ENCODE data around the gene USP20.
"Not testable (repeated sequence)": the region's sequence is repeated elsewhere in the genome, so short reads cannot be mapped to it uniquely, and the experiment has no call there.

The USP20 gene

DNA sequence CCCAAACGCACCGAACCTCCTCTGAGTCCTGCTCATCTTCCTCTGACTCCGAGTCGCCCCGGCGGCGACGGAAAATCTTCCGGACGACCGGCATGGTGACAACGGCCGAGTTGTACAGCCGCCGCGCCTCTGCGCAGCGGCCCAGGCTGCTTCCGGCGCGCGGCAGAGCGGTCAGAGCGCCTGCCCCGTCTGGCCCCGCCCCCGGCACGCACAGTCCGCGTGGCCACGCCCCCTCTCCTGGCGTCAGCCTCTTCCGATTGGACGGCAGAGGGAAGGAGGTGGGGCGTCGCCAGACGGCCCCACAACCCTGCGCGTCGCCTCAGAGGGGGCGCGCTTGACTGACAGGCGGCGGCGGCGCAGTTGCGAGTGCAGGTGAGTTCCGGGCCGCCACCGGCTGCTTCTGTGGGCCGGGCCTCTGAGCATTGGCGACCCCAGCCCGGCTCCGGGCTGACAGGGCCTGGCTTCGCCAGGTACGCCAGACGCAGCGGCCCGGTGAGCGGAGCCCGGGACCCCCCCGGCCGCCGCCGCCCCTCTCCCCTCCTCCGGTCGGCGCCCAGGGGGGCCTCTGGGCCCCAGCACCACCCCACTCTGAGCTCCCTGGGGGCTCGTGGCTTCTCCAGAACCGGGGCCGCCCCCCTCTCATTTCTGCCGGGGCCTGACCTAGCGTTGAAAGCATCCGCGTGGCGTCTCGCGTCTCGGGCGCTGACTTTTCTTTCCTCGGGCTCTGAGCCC lies at the start of gene USP20, which contains the start of gene C9orf78:
TSS of gene USP20 (plus strand) at position 331 of the 732 bp plus-strand sequence. CDS start 17,098 bp downstream, outside the sequence.
TSS of gene C9orf78 (minus strand) at position 148 of the 732 bp plus-strand sequence. CDS start at position 94, 54 bp downstream.
- peak; percentile 97 to 98 for DNase-seq

DNA sequence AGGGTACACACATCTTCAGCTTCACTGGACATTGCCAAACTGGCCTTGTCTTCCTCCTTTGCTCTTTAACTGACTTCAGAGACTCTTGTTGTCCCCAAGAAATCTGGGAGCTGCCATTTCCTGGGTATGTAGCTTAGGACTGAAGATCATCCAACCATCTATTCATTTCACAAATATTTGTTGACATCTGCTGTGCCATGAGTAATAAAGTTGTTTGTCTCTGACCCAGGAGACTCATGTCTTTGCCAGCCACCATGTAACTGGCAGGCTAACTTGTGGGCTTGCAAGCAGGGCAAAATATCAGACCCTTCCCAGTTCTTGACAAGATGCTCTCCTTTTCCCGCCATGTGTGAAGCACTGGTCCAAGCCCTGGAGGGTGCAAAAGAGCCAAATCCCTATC lies 49.4 kb upstream of the USP20 start:
- DNase-seq = no peak

DNA sequence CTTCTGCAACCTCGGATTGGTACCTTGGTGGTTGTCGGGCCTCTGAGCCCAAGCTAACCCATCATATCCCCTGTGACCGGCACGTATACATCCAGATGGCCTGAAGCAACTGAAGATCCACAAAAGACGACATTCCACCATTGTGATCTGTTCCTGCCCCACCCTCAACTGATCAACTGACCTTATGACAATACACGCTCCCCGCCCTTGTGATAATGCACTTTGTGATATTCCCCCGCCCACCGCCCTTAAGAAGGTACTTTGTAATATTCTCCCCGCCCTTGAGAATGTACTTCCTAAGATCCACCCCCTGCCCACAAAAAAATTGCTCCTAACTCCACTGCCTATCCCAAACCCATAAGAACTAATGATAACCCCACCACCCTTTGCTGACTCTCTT lies 48.8 kb upstream of the USP20 start:
- no peak for DNase-seq

DNA sequence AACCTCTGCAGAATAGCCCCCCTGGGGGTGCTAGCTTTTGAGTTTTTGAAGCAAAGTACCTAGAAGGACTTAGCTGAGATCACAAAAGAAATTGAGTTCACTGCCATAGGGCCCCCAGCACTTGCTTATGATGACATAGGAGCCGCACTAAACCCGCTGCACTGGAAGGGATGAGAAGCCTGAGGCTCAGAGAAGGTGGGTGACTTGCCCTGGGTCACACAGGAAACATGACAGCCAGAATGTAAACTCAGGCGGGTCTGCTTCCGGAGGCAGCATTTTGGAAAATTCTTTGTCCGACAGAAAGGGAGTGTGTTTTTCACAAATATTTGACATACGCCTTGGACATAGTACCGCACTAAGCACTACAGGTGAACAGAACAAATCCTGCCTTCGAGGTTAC lies 40.7 kb upstream of the USP20 start:
- DNase-seq = no peak

DNA sequence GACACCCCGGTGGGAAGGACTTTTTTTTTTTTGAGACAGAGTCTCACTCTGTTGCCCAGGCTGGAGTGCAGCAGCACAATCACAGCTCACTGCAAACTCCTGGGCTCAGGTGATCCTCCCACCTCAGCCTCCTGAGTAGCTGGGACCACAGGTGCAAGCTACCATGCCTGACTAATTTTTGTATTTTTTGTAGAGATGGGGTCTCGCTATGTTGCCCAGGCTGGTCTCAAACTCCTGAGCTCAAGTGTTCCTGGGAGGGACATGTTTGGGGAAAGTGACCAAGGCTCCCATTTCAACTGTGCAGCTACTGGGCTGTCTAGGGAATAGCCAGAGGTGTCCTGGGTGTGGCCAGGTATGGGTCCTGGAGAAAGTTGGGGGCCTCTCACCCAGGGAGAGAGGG lies 39.2 kb upstream of the USP20 start:
- not testable (repeated sequence) for DNase-seq

DNA sequence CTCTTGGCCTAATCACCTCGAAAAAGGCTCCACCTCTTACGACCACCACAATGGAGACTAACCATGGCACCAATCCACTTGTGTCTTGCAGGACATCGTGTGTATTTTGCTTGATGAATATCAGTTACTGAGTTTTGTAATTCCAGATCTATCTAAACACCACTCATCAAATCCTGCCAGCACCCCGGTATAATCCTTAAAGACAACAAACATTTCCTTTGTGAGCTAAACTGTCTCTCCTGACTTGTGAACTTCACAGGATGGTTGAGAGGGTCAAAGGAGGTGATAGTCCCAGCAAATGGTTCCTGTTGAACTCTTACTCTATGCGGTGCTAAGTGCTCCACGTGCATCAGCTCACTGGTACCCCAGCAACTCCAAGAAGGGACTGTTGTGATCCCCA lies 36.3 kb upstream of the USP20 start:
- DNase-seq = no peak

DNA sequence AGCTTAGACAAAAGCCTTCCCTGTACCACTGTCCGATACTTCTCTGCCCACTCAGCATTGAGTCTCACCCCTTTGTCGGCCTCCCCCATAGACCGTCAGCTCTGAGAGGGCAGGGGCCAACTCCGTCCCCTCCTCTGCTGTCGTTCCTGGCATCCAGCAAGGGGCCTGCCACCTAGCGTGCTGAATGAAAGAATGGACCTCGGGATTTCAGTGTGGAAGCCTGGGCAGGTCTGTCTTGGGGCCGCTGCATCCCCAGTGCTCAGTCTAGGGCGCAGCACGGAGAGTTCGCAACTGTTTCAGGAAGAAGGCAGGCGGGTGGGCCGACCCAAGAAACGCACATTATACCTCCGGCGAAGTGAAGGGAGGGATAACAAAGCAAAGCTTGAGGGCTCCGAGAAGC lies 33.8 kb upstream of the USP20 start:
- DNase-seq = no peak

DNA sequence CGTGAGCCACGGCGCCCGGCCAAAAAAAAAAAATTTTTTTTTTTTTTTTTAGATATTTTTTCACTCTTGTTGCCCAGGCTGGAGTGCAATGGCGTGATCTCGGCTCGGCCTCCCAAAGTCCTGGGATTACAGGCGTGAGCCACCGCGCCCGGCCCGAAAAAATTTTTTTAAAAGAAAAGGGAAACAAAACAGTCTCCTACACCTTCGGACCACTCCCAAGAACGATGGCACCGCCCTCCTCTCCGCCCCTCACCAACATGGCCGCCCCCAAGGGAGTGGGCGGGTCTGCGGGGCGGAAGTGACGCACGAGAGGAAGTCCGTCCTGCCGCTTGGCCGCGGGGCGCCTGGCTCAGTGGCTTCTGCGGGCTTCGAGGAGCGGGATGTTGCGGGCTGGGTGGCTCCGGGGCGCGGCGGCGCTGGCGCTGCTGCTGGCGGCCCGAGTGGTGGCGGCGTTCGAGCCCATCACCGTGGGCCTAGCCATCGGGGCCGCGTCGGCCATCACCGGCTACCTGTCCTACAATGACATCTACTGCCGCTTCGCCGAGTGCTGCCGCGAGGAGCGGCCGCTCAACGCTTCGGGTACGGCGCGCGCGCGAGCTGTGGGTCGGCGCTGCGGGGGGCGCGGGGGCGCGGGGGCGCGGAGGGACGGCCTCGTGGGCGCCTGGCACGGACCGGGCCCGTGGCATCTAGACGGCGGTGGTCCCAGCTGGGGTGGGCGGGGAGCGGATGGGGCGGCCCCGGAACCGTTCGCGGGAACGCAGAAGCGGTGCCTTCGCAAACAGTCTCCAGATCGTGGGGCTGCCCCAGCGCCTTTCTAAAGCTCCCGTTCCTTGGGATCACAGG lies 32.2 kb upstream of the USP20 start, which contains the start of gene TOR1B:
TSS of gene TOR1B (plus strand) at position 352 of the 843 bp plus-strand sequence. CDS start at position 381, 29 bp downstream.
- DNase-seq = peak; percentile 97 to 98

DNA sequence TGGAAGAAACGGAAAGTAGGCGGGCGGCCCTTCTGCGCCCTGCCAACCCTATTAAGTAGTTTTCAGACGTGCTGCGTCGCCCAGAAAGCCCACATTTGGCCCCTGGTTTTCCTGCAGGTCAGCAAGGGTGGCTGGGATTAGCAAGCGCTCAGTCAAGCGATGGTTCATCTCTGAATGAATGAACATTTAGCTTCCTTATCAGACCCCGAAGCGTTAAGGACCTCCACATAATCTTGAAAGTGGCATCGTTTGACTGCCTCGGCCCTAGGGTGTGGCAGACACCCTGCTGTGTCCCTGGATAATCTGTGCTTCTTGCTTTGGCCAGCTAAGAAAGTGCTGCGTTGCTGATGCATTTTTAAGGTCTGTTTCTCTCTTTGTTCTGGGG lies 31.6 kb upstream of the USP20 start:
- DNase-seq = no peak

DNA sequence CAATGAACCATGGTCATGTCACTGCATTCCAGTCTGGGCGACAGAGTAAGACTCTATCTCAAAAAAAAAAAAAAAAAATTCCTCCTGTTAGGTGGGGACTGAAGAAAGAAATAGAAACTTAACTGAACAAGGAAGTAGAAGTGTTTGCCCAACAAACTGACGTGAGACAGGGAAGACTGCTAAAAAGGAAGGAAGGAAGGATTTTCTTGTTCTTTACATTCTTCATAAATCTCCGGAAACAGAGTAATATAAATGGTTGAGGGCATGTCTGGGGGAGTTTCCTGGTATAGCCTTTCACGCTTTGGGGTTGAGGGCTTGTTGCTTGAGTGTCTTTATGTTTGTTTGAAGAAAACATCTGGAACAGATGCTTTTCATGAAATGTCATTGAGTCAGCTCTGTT lies 29.2 kb upstream of the USP20 start:
- DNase-seq = no peak

DNA sequence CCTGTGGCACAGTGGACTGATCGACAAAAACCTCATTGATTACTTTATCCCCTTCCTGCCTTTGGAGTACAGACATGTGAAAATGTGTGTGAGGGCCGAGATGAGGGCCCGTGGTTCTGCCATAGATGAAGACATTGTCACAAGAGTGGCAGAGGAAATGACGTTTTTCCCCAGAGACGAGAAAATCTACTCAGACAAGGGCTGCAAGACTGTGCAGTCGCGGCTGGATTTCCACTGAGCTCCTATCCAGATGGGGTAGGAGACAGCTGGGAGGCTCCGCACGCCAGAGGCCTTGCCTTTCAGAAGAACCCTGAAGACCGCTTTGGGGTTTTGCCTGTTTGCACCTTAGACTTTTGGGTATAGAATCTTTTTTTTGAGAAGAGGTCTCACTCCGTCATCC lies 25.9 kb upstream of the USP20 start:
- no peak for DNase-seq

DNA sequence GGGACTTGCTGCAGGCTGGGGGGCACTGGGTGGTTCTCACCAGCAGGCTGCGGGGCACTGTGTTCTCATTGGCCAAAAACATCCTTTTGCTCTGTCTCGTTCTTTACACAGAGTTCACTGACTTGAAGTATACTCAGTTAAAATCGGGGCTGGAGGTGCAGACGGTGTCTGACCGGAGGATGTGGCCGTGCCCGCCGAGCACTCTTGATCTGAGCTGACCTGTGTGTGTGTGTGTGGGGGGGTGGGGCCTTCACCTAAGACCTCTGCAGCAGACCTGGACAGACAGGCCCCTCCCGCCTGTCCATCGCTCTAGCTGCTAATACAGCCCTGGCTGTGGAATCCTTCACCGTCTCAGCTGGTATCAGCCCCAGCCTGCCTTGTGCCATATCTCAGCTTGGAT lies 25.1 kb upstream of the USP20 start:
- DNase-seq = no peak

DNA sequence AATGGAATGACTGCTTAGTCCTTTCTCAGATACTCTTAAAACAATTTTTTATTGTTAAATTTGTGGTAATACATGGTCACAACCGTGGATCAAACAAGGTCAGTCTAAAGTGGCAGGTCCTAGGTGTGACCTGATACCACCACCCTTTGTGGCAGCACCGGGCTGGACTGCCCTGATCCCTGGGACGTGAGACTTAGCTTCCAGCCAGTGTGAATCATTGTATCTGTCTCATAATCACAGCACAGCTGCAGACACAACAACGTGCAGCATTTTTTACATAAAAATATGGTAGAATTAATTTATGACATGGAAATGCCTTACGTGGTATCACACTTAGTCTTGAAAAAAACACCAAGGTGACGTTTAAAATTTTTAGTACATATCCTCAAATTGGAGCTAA lies 24.5 kb upstream of the USP20 start:
- DNase-seq = no peak

DNA sequence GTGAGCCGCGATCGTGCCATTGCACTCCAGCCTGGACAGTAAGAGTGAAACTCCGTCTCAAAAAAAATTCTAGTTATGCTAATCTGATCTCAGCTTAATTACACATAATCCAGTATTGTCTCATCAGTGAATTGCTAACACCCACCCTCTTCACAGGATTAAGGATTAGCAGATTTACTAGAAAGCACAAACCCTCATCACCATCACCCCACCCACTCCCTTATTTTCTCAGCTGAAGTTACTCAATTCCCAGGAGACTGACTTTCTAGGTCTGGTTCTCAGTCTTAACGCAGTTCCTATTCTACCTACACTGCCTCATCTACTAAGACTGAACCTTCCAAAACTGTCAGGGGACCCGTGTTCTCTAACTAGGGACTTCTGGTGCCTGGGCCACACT lies 23.3 kb upstream of the USP20 start:
- no peak for DNase-seq

DNA sequence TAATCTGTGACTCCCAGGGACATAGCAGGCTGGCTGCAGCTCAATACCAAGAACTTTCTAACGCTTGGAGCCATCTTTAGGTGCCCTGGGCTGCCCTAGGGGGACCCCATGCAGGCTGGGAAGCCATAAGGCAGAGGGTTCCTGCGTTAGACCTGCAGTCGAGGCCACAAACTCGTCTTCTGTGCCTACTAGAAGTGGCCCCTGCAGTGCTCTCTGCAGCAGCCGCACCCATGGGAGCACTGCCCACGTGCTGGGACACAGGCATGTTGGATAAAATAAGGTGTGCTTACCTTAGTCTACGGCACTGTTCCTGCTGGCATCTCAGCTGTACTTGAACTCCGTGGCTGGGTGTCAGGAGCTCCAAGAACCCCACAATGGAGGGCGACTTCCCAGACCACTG lies 22.9 kb upstream of the USP20 start:
- no peak for DNase-seq

DNA sequence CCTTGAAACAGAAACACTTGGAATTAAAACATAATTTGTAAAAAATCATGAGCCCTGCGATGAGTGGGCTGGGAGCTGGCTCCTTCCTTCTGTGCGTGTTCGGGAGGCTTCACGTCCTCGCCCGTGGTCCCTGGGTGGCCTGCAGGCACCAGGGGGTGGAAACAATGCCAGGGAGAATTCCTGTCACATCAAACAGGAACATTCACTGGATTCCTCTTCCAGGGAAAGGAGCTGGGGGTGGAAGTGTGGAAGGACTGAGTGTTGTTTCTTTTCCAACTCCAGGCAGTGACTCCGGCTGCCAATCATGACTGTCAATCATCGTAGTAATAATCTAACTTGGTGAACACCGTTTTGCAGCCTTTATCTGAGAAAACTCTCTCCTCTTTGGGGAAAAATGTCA lies 21.6 kb upstream of the USP20 start:
- no peak for DNase-seq

DNA sequence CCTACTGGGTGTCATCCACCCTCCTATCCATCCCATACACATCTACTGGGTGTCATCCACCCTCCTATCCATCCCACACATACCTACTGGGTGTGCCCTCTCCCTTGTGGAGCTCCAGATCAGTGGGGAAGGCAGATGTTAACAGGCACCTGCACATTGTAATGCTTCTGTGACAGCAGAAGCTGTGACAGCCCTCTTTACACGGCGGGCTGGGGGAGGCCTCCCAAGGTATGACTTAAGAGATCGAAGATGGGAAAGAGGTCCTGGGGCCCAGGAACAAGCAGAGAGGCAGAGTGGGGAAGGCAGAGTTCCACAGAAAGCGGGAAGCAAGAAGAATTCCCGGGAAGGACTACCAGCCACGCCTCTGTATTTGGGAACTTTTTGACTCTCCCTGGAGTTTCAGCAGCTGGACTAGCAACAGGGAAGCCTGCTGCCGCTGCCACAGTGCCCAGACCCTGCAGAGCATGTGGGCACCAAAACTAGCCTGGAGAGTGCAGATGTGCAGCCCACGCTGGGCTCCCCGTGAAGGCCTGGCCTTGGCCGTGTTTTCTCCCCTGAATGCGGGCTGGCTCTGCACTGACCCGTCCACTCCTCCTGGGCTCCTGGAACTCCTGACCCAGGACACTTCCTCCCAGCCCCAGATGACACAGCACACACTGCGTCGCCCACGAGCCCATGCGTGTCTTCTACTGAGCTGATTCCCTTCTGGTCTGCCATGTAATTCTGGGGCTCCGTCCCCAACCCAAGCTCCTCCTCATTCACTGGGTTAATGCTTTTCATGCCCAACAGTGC lies 20.6 kb upstream of the USP20 start:
- DNase-seq = no peak

DNA sequence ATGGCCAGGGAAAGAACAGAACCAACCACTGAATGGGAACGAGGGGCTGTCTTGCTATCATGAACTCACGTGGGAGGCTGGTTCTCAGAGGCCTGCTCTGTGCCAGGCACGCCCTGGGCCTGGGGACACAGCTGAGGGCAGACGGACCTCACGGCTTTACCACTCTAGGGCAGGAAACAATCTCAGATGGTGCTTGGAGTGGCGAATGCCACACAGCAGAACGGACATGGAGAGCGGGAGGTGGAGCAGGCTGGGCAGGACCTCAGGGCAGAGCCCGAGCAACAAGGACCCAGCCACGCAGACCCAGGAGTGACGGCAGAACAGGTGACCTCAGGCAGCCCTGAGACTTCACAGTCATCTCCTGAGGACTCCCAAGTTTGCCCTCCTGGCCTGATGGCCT lies 20.0 kb upstream of the USP20 start:
- no peak for DNase-seq

DNA sequence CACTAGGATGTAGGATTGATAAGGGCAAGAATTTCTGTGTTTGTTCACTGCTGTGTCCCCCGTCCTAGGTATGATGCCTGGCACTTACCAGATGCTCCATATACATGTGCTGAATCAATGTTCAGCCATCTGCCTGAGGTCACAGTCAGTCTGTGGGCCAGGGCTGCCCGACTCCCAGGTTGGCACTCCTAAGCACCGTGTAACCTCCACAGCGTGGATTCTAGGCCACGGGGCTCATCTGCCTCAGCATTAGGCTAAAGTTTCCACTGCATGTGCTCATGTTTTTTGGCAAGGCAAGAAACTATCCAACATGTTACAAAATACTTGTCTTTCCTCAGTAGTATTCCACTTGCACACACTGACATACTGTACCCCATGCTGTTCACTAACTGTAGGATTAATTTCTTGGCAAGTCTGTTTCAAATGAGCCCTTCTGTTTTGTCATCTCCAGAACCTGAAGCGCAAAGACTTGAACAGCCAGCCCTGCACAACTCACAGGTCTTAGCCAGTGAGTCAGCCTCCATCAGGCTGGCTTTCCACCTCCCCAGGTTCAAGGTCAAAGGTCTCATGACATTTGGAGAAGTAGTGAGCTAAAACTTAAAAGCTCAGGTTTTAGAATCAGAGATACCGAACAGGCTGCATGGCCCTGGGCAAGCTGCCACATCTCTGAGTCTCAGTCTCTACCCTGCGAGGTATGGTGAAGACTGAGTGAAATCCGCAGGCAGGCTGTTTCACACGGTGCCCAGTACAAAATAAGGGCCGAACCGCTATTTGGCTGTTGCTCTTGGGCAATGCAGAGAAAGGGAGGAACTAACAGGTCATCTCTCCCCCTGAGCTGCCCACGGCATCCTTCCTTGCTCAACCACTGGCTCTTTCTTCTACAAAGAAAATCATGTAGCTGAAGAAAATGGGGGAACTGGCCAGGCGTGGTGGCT lies 18.5 kb upstream of the USP20 start:
- no peak for DNase-seq

DNA sequence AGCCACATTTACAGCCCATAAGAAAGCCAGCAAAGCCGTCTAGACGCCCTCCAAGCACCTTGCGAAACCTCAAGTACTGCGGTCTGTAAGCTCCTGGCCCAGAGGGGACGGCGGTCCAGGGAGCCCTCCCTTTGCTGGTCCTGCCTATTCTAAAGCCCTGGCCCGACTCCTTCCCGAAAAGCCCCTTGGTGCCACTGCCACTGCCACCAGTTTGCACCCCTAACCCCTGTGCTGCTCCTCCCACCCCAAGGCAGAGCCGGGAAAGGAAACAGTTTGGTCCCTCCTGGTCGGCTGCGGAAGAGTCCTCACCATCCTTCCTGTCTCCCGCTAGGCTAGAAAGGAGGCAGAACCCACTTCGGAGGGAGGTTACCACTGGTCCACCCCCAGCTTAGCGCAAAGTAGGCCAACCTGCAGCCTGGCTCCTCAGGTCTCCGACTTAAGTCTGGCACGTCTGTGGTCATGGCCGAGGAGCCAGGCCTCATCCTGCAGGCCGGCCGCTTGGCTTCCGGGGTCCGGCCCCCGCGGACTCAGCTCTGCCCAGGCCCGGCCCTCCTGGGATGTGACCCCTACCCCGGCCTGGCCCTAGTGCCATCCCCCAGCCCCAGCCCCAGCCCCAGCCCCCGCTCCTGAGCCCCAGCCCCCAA lies 12.2 kb upstream of the USP20 start:
- DNase-seq = peak; percentile 40 to 55

DNA sequence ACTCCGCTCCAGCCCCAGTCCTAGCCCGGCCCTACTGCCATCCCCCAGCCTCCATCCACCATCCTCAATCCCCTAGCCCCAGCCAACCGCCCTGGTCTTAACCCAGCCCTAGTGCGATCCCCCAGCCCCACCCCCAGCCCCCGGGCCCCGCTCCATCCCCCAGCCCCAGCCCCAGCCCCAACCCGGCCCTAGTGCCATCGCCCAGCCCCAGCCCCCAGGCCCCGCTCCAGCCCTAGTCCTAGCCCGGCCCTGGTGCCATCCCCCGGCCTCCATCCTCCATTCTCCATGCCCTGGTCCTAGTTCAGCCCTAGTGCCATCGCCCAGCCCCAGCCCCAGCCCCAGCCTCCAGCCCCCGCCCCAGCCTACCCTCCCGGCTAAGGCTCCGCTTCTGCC lies 11.7 kb upstream of the USP20 start:
- no peak for DNase-seq

Measured in activated T-cell treated with anti-CD3 and anti-CD28 coated beads, Interleukin-2, amount 50 U/mL, for 48 hours (primary cell).